Measurements from ENCODE around the gene PCGF1.

DNA sequence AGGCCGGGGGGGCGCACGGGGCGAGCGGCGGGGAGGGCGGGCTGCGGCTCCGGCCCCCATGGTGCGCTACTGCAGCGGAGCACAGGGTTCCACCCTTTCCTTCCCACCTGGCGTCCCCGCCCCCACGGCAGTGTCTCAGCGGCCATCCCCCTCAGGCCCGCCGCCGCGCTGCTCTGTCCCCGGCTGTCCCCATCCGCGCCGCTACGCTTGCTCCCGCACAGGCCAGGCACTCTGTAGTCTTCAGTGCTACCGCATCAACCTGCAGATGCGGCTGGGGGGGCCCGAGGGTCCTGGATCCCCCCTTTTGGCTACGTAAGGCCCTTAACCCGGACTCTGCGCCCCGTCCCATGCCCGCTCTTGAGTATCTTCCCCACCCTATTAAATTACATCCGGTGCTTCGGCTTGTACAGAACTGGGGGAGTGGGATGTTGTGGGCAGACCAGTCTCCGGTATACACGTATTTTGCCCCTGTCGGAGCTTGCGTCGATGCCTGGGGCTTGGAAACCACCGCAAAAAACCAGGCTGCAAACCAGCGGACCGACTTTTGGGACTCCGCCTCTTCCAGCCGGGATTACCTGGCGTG, 49.9 kb downstream of the PCGF1 start:
- no peak for TF ChIP-seq CTCF (conservative IDR thresholded peaks at IDR 0.05; ENCODE audit: low read depth, low read length)
- TF ChIP-seq RFX5 (IDR thresholded peaks at IDR 0.05; ENCODE audit: low read depth, low read length) = no peak
- TF ChIP-seq CEBPB (IDR thresholded peaks at IDR 0.05; ENCODE audit: low read depth, low read length) = no peak
- TF ChIP-seq POLR2A (IDR thresholded peaks at IDR 0.05; ENCODE audit: low read depth, low read length) = no peak
- TF ChIP-seq ELK1 (IDR thresholded peaks at IDR 0.05; ENCODE audit: borderline replicate concordance, low read depth, low read length) = no peak
- no peak; the same call in 1 of the 2 replicates for TF ChIP-seq MXI1 (IDR thresholded peaks at IDR 0.05; ENCODE audit: borderline replicate concordance, low read depth, low read length)
- TF ChIP-seq BHLHE40 (IDR thresholded peaks at IDR 0.05; ENCODE audit: low read depth, low read length) = no peak
- TF ChIP-seq RAD21 (IDR thresholded peaks at IDR 0.05; ENCODE audit: low read length) = no peak
- TF ChIP-seq, protein P1, sequence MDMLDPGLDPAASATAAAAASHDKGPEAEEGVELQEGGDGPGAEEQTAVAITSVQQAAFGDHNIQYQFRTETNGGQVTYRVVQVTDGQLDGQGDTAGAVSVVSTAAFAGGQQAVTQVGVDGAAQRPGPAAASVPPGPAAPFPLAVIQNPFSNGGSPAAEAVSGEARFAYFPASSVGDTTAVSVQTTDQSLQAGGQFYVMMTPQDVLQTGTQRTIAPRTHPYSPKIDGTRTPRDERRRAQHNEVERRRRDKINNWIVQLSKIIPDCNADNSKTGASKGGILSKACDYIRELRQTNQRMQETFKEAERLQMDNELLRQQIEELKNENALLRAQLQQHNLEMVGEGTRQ (IDR thresholded peaks at IDR 0.05; ENCODE audit: low read depth, low read length) = no peak
- TF ChIP-seq MAZ (IDR thresholded peaks at IDR 0.05; ENCODE audit: borderline replicate concordance, low read depth, low read length) = 0 out of 2 replicates have a peak, but pooled peaks have one; percentile 13
- no peak for TF ChIP-seq RCOR1 (IDR thresholded peaks at IDR 0.05; ENCODE audit: insufficient replicate concordance, low read length)
- TF ChIP-seq FOS (IDR thresholded peaks at IDR 0.05; ENCODE audit: low read depth, low read length) = no peak
